HEK293T (cell line): Measurements from ENCODE around the gene ASTN2.

Source experiments
- ARNT ChIP-seq: fragments of 450-650 bp; IDR thresholded peaks from 2 replicates; pipeline ENCODE4 v1.6.1; 2017; ENCODE audit warnings: mild to moderate bottlenecking
- BHLHE40 ChIP-seq: fragments of 450-650 bp; IDR thresholded peaks from 2 replicates; pipeline ENCODE4 v1.6.1; 2016; ENCODE audit warnings: mild to moderate bottlenecking, moderate library complexity, borderline replicate concordance
- CTBP1 ChIP-seq: fragments of 450-650 bp; IDR thresholded peaks from 2 replicates; pipeline ENCODE4 v1.6.1; 2016; ENCODE audit warnings: borderline replicate concordance
- ELF4 ChIP-seq: fragments of 450-650 bp; IDR thresholded peaks from 2 replicates; pipeline ENCODE4 v1.6.1; 2017; ENCODE audit warnings: antibody characterized with exemption
- FOXK2 ChIP-seq: fragments of 450-650 bp; IDR thresholded peaks from 2 replicates; pipeline ENCODE4 v1.6.1; 2016; ENCODE audit warnings: mild to moderate bottlenecking
- FOXM1 ChIP-seq: fragments of 450-650 bp; IDR thresholded peaks from 2 replicates; pipeline ENCODE4 v1.6.1; 2017; ENCODE audit warnings: mild to moderate bottlenecking, borderline replicate concordance
- L3MBTL2 ChIP-seq: fragments of 450-650 bp; conservative IDR thresholded peaks from 2 replicates; pipeline ENCODE4 v1.6.1; 2016; ENCODE audit warnings: mild to moderate bottlenecking
- LEF1 ChIP-seq: fragments of 450-650 bp; IDR thresholded peaks from 2 replicates; pipeline ENCODE4 v1.6.1; 2017; ENCODE audit warnings: mild to moderate bottlenecking, borderline replicate concordance
- NFRKB ChIP-seq: fragments of 450-650 bp; IDR thresholded peaks from 2 replicates; pipeline ENCODE4 v1.6.1; 2016; ENCODE audit warnings: mild to moderate bottlenecking, moderate library complexity
- SP1 ChIP-seq: fragments of 450-650 bp; IDR thresholded peaks from 2 replicates; pipeline ENCODE4 v1.6.1; 2017
- SUZ12 ChIP-seq: fragments of 450-650 bp; IDR thresholded peaks from 2 replicates; pipeline ENCODE4 v1.6.1; 2016; ENCODE audit warnings: mild to moderate bottlenecking
- TARDBP ChIP-seq: fragments of 450-650 bp; IDR thresholded peaks from 2 replicates; pipeline ENCODE4 v1.6.1; 2016
- ZNF384 ChIP-seq: fragments of 450-650 bp; IDR thresholded peaks from 2 replicates; pipeline ENCODE4 v1.6.1; 2016

- no peak for TF ChIP-seq SP1
- TF ChIP-seq CTBP1: no peak
- no peak for TF ChIP-seq SUZ12
- TF ChIP-seq LEF1: no peak
- no peak for TF ChIP-seq BHLHE40
- no peak for TF ChIP-seq L3MBTL2
- TF ChIP-seq FOXK2: no peak
- TF ChIP-seq FOXM1: no peak
- TF ChIP-seq ELF4: no peak
- no peak for TF ChIP-seq NFRKB
- no peak for TF ChIP-seq TARDBP
- TF ChIP-seq ARNT: no peak
- no peak for TF ChIP-seq ZNF384
These were observed 954.8 kb downstream of the ASTN2 start for GRCh38 chr9:116460026-116460425.
